Measurements from ENCODE around the gene ITLN1. TPM values are rescaled to one million over a fixed set of nuclear protein-coding genes. Genes with fewer than 3 reads are reported as not detected.
A peak's percentile ranks its signal among the peaks of the same experiment; 100 is the strongest.
"Not testable (repeated sequence)": the region's sequence is repeated elsewhere in the genome, so short reads cannot be mapped to it uniquely, and the experiment has no call there.

The ITLN1 gene
- total RNA-seq, 2 donors from 2014 or later: 0.29 to 0.60 TPM

- DNase-seq (ENCODE audit: low spot score): no peak
Observed at GRCh38 chr1:160884579-160884978, 401 bp downstream of the ITLN1 start.

GRCh38 chr1:160883581-160884513 lies 1.1 kb downstream of the ITLN1 start:
- DNase-seq (ENCODE audit: low spot score): no peak
- intact Hi-C loops (cut with DNase I): no loop called here

More at GRCh38 chr1:160884579-160884978, 401 bp downstream of the ITLN1 start:
- intact Hi-C loops (cut with DNase I): no loop called here

GRCh38 chr1:160882582-160882981 lies 2.4 kb downstream of the ITLN1 start:
- no peak for DNase-seq (ENCODE audit: low spot score)
- intact Hi-C loops (cut with DNase I): no loop called here

GRCh38 chr1:160881264-160881663 lies 3.7 kb downstream of the ITLN1 start:
- DNase-seq (ENCODE audit: low spot score); intact Hi-C loops (cut with DNase I): not testable (repeated sequence)

DNA sequence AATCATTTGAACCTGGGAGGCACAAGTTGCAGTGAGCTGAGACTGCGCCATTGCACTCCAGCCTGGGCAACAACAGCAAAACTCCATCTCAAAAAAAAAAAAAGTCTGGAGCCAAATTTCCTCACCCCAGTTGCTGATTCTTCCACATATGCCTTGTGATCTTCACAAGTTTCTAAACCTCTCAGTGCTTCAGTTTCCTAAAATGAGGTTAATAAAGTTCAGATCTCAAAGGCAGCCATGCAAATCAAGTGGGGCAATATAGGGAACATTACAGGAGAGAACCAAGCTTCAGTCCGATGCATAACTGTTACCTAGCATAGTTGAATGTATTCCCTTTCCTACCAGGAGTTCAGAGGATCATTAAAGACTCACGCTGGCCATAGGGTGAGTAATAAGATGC lies 4.8 kb downstream of the ITLN1 start:
- DNase-seq (ENCODE audit: low spot score): no peak
- intact Hi-C loops (cut with DNase I): no loop called here

DNA sequence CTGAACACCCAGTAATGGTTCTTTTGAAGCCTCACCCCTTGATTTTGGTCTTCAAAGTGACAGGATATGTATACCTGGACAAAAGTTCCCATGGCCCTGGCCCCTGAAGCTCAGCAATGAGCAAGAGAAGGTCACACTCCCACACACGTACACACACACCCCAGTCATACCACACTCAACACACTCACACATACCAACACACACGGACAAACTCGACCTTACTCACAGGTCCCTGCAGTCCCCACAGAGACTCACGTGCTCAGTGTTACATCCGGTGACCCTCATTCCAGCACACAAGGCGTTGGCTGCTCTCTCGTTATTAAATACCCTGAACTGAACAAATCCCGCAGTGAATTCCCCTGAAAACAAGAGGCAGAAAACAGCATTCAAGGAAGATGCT lies 5.9 kb downstream of the ITLN1 start:
- intact Hi-C loops (cut with DNase I): no loop called here
- DNase-seq (ENCODE audit: low spot score): no peak

DNA sequence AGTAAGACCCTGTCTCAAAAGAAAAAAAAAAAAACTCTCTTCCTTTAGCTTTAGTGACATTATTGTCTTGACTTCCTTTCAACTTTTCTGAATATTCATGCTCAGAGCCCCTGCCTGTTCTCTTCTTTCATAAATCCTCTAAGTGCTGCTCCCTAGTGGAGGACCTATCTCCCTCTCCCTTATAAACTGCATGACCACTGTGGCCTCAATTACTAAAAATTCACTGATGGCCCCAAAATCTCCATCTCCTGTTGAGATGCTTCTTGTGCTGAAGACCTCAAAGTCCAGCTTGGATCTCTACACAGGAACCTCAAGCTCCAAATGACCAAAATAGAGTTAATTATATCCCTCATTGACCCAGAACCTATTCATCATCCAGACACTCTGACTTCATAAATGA lies 7.8 kb downstream of the ITLN1 start:
- intact Hi-C loops (cut with DNase I): no loop called here

GRCh38 chr1:160876311-160876710 lies 8.7 kb downstream of the ITLN1 start:
- intact Hi-C loops (cut with DNase I): no loop called here
- DNase-seq (ENCODE audit: low spot score): no peak

More for the DNA sequence above, 7.8 kb downstream of the ITLN1 start:
- DNase-seq (ENCODE audit: low spot score): no peak

DNA sequence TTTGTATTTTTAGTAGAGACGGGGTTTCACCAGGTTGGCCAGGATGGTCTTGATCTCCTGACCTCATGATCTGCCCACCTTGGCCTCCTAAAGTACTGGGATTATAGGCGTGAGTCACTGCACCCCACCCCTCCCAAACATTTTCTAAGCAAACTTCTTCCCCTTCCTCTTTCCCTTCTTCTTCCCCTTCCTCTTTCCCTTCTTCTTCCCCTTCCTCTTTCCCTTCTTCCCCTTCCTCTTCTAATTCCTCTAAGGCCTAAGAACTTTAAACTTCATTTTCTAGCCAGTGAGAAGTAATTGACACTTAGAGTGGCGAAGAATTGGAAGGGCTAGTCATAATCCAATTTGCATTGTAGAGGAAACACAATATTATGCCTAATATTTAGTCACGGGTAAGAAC lies 9.4 kb downstream of the ITLN1 start:
- DNase-seq (ENCODE audit: low spot score); intact Hi-C loops (cut with DNase I): not testable (repeated sequence)

DNA sequence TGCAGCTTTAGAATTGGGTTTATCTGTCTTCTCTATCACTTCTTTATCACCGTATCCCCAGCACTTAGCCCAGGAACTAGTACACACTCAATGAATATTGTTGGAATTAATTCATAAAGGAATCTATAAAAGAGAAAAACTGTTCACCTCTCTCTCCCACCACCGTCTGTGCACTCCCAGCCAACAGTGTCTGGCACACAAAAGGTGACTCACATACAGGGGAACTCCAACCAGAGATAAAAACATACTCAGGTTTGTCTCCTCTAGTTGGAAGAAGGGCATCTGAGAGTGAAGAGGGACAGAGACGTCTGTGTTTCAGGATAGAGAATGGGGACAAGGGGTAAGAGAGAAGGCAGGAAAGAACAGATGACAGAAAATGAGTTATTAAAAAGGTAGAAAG lies 10.0 kb downstream of the ITLN1 start:
- DNase-seq (ENCODE audit: low spot score): no peak

GRCh38 chr1:160868141-160868540 lies 16.8 kb downstream of the ITLN1 start:
- intact Hi-C loops (cut with DNase I): no loop called here

More for the DNA sequence above, 10.0 kb downstream of the ITLN1 start:
- intact Hi-C loops (cut with DNase I): no loop called here

DNA sequence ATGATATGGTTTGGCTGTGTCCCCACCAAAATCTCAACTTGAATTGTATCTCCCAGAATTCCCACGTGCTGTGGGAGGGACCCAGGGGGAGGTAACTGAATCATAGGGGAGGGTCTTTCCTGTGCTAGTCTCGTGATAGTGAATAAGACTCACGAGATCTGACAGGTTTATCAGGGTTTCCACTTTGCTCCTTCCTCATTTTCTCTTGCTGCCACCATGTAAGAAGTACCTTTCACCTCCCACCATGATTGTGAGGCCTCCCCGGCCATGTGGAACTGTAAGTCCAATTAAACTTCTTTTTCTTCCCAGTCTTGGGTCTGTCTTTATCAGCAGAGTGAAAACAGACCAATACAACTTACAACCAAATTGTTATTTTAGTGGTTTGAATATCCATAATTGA lies 17.3 kb downstream of the ITLN1 start:
- intact Hi-C loops (cut with DNase I); DNase-seq (ENCODE audit: low spot score): not testable (repeated sequence)

More at GRCh38 chr1:160868141-160868540, 16.8 kb downstream of the ITLN1 start:
- no peak for DNase-seq (ENCODE audit: low spot score)

GRCh38 chr1:160866695-160867260 lies 18.2 kb downstream of the ITLN1 start:
- intact Hi-C loops (cut with DNase I): no loop called here
- no peak for DNase-seq (ENCODE audit: low spot score)

GRCh38 chr1:160866001-160866694 lies 18.8 kb downstream of the ITLN1 start:
- no peak for DNase-seq (ENCODE audit: low spot score)
- intact Hi-C loops (cut with DNase I): no loop called here

DNA sequence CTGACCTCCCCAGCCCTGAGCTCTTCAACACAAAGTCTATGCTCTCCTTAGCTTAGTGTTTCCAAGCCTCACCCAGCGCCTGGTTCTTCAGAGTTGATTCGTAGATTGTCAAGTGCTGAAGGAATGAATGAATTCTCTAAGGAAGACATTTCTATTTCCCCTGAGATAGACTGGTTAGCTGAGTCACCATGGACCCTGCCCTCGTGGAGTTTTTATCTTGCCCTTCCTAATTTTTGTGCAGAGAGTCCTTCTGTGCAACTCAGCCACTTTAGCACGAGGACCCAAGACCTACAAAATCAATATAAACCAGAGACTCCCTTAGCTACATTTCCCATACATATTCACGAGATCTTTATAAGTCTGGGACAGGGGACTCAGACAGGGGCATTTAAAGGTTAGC lies 19.6 kb downstream of the ITLN1 start:
- DNase-seq (ENCODE audit: low spot score): no peak
- intact Hi-C loops (cut with DNase I): no loop called here

GRCh38 chr1:160864173-160864572 lies 20.8 kb downstream of the ITLN1 start:
- no peak for DNase-seq (ENCODE audit: low spot score)
- intact Hi-C loops (cut with DNase I): no loop called here

DNA sequence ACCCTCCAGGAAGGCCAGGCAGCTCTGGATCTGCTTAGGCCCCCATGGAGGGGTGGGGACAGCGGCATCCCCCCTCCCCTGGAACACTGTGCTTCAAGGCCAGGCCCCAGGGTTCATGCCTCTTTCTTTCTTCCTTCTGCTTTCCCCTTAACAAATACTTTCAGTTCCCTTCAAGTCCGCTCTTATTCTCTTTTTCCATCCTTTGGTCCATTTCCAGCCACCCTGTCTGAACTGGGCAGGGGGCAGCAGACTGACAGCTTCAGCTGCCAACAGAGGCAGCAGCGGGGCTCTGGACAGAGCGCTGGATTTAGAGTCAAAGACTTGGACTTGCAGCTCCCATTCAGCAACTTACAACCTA lies 21.2 kb downstream of the ITLN1 start:
- DNase-seq (ENCODE audit: low spot score): no peak
- intact Hi-C loops (cut with DNase I): no loop called here

- intact Hi-C loops (cut with DNase I): no loop called here
- no peak for DNase-seq (ENCODE audit: low spot score)
Observed at GRCh38 chr1:160863061-160863773, 21.8 kb downstream of the ITLN1 start.

DNA sequence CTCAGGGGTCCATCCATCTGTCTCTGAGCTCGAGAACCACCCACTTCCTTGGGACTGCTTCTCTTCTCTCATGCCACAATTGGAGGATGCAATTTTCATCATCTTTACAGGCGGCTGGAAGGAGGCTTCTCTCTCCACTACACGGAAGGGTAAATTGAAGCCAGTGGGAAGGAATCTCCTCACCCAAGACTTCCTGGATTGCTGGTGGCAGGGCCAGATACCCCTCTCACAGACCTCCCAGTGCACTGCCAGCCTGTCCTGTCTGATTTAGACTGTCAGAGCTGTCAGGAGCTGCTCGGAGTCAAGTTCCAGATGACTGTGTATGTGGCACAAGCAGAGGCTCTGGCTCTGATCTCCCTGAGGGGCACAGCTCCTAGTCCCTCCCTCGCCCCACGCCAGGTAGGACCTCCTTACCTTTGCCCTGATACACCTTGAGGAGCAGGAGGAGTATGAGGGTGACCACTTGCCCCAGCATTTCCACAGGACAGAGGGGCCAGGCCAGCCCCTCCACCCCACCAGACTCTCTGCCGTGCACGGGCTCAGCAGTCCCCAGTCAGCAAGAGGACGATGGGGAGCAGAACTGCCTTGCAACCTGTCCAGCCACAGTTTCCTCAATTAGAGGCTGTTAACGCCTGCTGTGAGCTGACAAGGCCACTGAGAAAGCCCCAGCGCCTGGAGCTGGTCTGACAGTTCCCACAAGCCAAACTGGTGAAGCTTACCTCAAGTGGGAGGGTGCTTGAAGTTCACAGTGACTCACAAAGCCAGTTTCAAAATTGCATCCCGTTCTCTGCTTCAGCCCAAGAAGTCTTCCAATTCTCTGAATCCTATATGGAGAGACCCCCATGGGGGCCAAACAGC lies 22.5 kb downstream of the ITLN1 start, which contains the start of gene CD244:
TSS of gene CD244 (minus strand) at position 685 of the 858 bp plus-strand sequence. CDS start at position 475, 210 bp downstream.
- intact Hi-C loops (cut with DNase I): no loop called here
- DNase-seq (ENCODE audit: low spot score): peak; percentile 74
